GM12878 (cell line): Measurements from ENCODE around the gene GOT2. TPM values are rescaled to one million over a fixed set of nuclear protein-coding genes. Genes with fewer than 3 reads are reported as not detected.
A peak's percentile ranks its signal among the peaks of the same experiment; 100 is the strongest.

Experiments
- BMI1 ChIP-seq: fragments of 450-650 bp; IDR thresholded peaks from 2 replicates; pipeline ENCODE4 v1.6.1; 2016; ENCODE audit warnings: mild to moderate bottlenecking, moderate library complexity, borderline replicate concordance
- CEBPB ChIP-seq, 2 experiments: fragments of 150-350 bp in 1 of 2; IDR thresholded peaks; 2 replicates each; pipeline ENCODE4 v1.6.1; 2012 to 2014; ENCODE audit warnings: low read depth in 2 of 2, low read length in 2 of 2, borderline replicate concordance in 1 of 2, inconsistent platforms in 1 of 2
- CHD2 ChIP-seq: IDR thresholded peaks from 2 replicates; pipeline ENCODE4 v1.6.1; 2011; ENCODE audit warnings: low read depth, low read length, improper control_type of control experiment, borderline replicate concordance
- CREM ChIP-seq: IDR thresholded peaks from 2 replicates; pipeline ENCODE4 v1.6.1; 2014; ENCODE audit warnings: antibody characterized with exemption, low read depth
- EZH2 ChIP-seq: IDR thresholded peaks from 2 replicates; pipeline ENCODE4 v1.6.1; 2012; ENCODE audit warnings: low read depth, mild to moderate bottlenecking, control low read depth, inconsistent platforms, low read length, borderline replicate concordance; ENCODE audit not compliant: control insufficient read depth
- FOXK2 ChIP-seq: fragments of 450-650 bp; IDR thresholded peaks from 2 replicates; pipeline ENCODE4 v1.6.1; 2017; ENCODE audit warnings: mild to moderate bottlenecking, moderate library complexity
- HDAC6 ChIP-seq: fragments of 200-600 bp; sonication (generic); IDR thresholded peaks from one replicate; pipeline ENCODE4 v1.8.0; 2017; ENCODE audit warnings: antibody characterized with exemption; ENCODE audit not compliant: unreplicated experiment
- NFIC ChIP-seq: IDR thresholded peaks from 2 replicates; pipeline ENCODE4 v1.6.1; 2012; ENCODE audit warnings: low read depth, mild to moderate bottlenecking, inconsistent platforms, low read length, moderate library complexity
- NR2C2 ChIP-seq: IDR thresholded peaks from 2 replicates; pipeline ENCODE4 v1.6.1; 2011; ENCODE audit warnings: borderline replicate concordance, low read depth; ENCODE audit not compliant: control insufficient read depth, insufficient read length
- POU2F2 ChIP-seq: IDR thresholded peaks from 3 replicates; pipeline ENCODE4 v1.6.1; 2011; ENCODE audit warnings: low read depth, mild to moderate bottlenecking, low read length, borderline replicate concordance
- RUNX3 ChIP-seq: IDR thresholded peaks from 2 replicates; pipeline ENCODE4 v1.6.1; 2012; ENCODE audit warnings: low read length, inconsistent platforms
- SP1 ChIP-seq: IDR thresholded peaks from one replicate; pipeline ENCODE4 v1.6.1; 2011; ENCODE audit warnings: low read depth, low read length
- STAT3 ChIP-seq: IDR thresholded peaks from 2 replicates; pipeline ENCODE4 v1.6.1; 2011; ENCODE audit warnings: low read depth, low read length, improper control_type of control experiment
- ZNF217 ChIP-seq: fragments of 450-650 bp; IDR thresholded peaks from 2 replicates; pipeline ENCODE4 v1.6.1; 2017; ENCODE audit warnings: antibody characterized with exemption, mild to moderate bottlenecking
- ZNF622 ChIP-seq: fragments of 450-650 bp; IDR thresholded peaks from 2 replicates; pipeline ENCODE4 v1.6.1; 2017; ENCODE audit warnings: mild to moderate bottlenecking, inconsistent platforms
- polyA plus RNA-seq, 11 experiments: library from polyadenylated mRNA; depleted of rRNA in 4 of 11; unstranded in 6 of 11; stranded (reverse) in 5 of 11; fragments of >200 nt; fragmentation: Nextera tagmentation in 4 of 11; fragmentation: Illumina TruSeq in 1 of 11; extraction: Ambion mirVana in 4 of 11; extraction: Trizol in 1 of 11; gene quantifications; 1 replicate in 1 of 11; 2 replicates in 10 of 11; pipeline versions ENCODE4 v1.2.1 to v1.2.3, GENCODE V29; 2011 to 2016; ENCODE audit warnings: inconsistent platforms in 2 of 11, missing spikeins in 2 of 11, low read depth in 1 of 11
- total RNA-seq, 4 experiments: library from RNA; depleted of rRNA in 3 of 4; stranded (reverse); fragments of >200 nt in 3 of 4; fragmentation: Illumina TruSeq in 1 of 4; extraction: Trizol in 1 of 4; gene quantifications; 2 replicates each; pipeline versions ENCODE4 v1.2.1 to v1.2.3, GENCODE V29; 2013 to 2021
- TF ChIP-seq, protein P1 (sequence below): fragments of 450-650 bp; IDR thresholded peaks from 2 replicates; pipeline ENCODE4 v1.6.1; 2017; ENCODE audit warnings: mild to moderate bottlenecking, moderate library complexity
- TF ChIP-seq, protein P2 (sequence below): fragments of 450-650 bp; formaldehyde crosslinking; IDR thresholded peaks from 2 replicates; pipeline ENCODE4 v1.4.0; 2020; ENCODE audit warnings: mild to moderate bottlenecking, moderate library complexity
- TF ChIP-seq, protein P3 (sequence below): IDR thresholded peaks from 2 replicates; pipeline ENCODE4 v1.6.1; 2012; ENCODE audit warnings: low read depth, low read length, improper control_type of control experiment

Gene GOT2
- total and polyA plus RNA-seq, 10 of the 15 experiments (the other 5 are each of a cell fraction or from before 2014, with no cell fraction given): 41.7 to 235 (median 83.7) TPM

DNA sequence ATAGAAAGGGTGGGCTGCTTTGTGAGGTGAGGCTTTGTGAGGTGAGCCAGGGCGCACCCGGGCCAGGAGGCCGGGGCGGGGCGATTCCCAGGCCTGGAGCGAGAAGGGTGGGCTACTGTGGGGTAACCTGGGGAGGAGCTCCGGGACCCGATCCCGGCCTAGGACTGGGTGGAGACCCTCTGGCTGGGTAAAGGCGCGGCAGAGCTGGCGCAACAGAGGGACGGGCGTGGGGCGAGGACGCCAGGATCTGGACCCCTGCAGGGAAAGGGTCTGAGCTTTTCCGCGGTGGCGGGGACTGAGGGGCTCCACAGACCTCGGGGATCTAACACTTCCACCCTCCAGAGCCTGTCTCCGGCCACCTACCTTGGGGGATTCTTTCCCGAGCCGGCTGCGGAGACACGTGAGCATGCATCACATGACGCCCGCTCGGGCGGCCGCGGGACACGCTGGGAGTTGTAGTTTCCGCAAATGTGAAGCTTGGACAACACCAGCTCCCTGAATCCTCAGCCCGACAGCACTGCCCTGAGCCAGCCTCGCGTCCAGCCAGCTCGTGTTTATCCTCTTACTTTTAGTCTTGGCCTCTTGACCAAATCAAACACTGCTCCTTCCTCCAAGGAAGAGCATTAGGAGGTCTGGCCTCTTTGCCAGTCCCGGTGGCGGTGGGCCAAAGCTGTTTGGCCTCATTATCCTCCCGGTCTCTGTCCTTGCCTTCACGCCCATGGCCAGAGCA is 49.6 kb downstream of the GOT2 start, which contains the start of gene SLC38A7 (continued):
- TF ChIP-seq BMI1 (no peak), ZNF622 (no peak), NFIC (no peak; the same call in 1 of the 2 replicates), POU2F2 (0 out of 3 replicates have a peak, but pooled peaks have one; percentile 46), RUNX3 (peak; percentile 58; the same call in 1 of the 2 replicates), NR2C2 (no peak), HDAC6 (no peak), ZNF217 (no peak), CHD2 (no peak), CEBPB (IDR thresholded peaks at IDR 0.05; ENCODE audit: borderline replicate concordance in 1 of 2, low read depth in 2 of 2, low read length in 2 of 2) (no peak), CREM (peak; percentile 89), FOXK2 (peak; percentile 35), SP1 (no peak), EZH2 (no peak), STAT3 (no peak)
- TF ChIP-seq, protein P1, sequence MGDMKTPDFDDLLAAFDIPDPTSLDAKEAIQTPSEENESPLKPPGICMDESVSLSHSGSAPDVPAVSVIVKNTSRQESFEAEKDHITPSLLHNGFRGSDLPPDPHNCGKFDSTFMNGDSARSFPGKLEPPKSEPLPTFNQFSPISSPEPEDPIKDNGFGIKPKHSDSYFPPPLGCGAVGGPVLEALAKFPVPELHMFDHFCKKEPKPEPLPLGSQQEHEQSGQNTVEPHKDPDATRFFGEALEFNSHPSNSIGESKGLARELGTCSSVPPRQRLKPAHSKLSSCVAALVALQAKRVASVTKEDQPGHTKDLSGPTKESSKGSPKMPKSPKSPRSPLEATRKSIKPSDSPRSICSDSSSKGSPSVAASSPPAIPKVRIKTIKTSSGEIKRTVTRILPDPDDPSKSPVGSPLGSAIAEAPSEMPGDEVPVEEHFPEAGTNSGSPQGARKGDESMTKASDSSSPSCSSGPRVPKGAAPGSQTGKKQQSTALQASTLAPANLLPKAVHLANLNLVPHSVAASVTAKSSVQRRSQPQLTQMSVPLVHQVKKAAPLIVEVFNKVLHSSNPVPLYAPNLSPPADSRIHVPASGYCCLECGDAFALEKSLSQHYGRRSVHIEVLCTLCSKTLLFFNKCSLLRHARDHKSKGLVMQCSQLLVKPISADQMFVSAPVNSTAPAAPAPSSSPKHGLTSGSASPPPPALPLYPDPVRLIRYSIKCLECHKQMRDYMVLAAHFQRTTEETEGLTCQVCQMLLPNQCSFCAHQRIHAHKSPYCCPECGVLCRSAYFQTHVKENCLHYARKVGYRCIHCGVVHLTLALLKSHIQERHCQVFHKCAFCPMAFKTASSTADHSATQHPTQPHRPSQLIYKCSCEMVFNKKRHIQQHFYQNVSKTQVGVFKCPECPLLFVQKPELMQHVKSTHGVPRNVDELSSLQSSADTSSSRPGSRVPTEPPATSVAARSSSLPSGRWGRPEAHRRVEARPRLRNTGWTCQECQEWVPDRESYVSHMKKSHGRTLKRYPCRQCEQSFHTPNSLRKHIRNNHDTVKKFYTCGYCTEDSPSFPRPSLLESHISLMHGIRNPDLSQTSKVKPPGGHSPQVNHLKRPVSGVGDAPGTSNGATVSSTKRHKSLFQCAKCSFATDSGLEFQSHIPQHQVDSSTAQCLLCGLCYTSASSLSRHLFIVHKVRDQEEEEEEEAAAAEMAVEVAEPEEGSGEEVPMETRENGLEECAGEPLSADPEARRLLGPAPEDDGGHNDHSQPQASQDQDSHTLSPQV: no peak
- TF ChIP-seq, protein P2, sequence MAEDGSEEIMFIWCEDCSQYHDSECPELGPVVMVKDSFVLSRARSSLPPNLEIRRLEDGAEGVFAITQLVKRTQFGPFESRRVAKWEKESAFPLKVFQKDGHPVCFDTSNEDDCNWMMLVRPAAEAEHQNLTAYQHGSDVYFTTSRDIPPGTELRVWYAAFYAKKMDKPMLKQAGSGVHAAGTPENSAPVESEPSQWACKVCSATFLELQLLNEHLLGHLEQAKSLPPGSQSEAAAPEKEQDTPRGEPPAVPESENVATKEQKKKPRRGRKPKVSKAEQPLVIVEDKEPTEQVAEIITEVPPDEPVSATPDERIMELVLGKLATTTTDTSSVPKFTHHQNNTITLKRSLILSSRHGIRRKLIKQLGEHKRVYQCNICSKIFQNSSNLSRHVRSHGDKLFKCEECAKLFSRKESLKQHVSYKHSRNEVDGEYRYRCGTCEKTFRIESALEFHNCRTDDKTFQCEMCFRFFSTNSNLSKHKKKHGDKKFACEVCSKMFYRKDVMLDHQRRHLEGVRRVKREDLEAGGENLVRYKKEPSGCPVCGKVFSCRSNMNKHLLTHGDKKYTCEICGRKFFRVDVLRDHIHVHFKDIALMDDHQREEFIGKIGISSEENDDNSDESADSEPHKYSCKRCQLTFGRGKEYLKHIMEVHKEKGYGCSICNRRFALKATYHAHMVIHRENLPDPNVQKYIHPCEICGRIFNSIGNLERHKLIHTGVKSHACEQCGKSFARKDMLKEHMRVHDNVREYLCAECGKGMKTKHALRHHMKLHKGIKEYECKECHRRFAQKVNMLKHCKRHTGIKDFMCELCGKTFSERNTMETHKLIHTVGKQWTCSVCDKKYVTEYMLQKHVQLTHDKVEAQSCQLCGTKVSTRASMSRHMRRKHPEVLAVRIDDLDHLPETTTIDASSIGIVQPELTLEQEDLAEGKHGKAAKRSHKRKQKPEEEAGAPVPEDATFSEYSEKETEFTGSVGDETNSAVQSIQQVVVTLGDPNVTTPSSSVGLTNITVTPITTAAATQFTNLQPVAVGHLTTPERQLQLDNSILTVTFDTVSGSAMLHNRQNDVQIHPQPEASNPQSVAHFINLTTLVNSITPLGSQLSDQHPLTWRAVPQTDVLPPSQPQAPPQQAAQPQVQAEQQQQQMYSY (CRISPR knock-in tag): no peak
- TF ChIP-seq, protein P3, sequence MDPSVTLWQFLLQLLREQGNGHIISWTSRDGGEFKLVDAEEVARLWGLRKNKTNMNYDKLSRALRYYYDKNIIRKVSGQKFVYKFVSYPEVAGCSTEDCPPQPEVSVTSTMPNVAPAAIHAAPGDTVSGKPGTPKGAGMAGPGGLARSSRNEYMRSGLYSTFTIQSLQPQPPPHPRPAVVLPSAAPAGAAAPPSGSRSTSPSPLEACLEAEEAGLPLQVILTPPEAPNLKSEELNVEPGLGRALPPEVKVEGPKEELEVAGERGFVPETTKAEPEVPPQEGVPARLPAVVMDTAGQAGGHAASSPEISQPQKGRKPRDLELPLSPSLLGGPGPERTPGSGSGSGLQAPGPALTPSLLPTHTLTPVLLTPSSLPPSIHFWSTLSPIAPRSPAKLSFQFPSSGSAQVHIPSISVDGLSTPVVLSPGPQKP: peak; percentile 22; the same call in 1 of the 2 replicates
